HG03460 (cell line): ENCODE data around the gene VEGFA.
"Not testable (repeated sequence)": the region's sequence is repeated elsewhere in the genome, so short reads cannot be mapped to it uniquely, and the experiment has no call there.

Experiments
- ATAC-seq: cut with Tn5 transposase; IDR thresholded peaks from one replicate; pipeline ENCODE4 v1.9.1; 2021; ENCODE audit not compliant: unreplicated experiment

VEGFA gene

GRCh38 chr6:43801495-43802181, 31.6 kb downstream of the VEGFA start:
- ATAC-seq, result no peak

DNA sequence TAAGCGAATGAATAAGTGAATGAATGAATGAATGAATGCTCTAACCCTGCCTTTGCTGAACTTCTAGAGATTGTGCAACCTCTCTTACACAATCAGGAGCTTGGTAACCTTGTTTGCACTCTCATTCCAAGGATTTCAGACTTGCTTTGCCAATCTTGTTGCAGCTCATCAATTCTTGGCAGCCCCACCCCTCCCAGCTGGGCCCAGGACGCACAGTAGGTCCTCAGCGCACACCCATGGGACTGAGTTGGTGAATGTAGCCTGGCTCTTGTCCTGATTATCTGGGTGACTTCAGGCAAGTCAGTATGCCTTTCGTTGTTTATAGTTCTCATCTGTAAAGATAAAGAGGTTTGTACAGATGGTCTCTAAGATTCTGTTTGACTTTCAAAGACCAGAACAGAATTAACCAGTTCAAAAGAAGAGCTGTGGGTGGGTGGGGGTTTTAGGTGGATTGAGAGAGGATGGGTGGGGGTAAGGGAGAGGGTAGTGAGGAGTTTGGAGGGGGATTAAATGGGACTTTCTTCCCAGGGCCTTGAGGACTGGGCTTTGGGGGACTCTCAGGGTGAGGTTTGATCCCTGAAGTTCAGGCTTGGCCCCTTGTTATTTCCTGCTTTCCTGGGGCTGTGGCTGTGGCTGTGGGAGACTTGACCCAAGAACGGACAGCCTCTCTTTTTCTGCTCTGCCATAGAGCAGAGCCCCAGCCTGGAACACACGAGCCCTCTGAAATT, 33.2 kb downstream of the VEGFA start:
- no peak for ATAC-seq

DNA sequence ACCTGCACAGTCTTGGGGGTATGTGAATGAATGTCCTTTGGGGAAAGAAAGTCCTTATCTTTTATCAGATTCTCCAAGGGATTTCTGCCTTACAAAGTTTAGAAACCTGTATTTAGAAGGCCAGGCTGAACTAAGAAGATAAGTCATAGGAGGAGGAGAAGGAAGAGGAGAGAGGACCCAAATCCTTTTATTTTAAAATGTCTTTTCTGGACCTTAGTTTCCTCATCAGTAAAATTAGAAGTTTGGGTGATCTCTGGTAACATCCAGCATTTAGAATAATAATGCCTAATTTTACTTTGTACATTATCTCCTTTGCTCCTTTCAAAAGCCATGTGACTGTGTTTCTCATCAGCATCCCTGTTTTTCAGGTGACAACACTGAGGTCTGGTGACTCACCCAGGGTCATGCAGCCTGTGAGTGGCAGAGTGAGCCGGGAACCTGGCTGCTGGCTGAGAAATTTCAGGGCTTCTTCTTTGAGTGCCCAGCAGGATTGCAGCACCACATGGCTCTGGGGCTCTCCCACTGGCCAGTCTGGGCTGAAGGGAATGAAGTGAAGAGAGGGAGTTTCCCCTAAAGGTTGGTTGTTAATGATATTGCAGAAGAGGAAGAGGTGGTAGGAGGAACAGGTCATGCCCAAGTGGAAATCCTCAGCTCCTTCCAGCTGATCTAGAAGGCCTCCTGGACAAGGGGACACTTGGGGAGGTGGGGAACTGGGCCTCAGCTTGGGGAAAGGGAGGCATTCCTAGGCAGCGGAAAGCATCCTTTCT, 34.0 kb downstream of the VEGFA start:
- no peak for ATAC-seq

GRCh38 chr6:43804550-43805223, 34.7 kb downstream of the VEGFA start:
- no peak for ATAC-seq

DNA sequence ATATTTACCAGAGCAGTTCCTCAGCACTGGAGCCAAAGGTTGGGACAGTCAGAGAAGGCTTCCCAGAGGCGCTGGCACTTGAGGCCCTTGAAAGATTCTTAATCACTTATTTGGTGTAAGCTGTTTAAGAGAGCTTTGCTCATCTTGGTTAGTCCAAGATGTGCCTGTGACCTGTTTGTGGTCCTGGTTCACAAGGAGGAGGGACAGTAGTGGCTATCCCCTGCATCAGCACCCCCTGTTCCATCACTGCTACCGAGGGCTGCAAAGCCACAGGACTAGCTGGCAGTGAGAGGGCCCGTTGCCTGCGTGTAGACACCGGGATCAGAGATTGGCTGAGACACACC, 35.7 kb downstream of the VEGFA start:
- no peak for ATAC-seq

- ATAC-seq, result no peak
These were observed 36.2 kb downstream of the VEGFA start for GRCh38 chr6:43806043-43806757.

DNA sequence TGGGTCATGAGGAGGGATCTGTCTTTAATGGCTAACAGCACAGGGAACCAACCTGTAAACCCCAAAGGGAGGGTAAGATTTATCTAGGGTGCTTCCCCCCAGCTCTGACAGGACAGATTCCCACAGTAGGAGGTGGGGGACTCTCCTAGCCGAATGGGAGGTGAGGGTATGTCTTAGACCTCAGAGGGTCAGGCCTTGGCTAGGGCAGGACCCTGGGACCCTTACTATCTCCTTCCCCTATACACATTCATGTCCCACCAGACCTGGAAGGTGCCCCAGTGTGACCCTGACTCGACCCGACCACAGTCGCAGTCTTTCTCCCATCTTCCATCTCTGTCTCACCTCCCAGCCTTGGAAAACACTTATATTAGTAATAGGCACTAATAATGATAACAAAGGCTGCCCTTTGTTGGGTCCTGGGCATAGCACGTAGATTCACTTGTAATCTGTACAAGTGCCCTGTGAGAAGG, 36.8 kb downstream of the VEGFA start:
- ATAC-seq, result no peak

- ATAC-seq, result no peak
These were observed 37.4 kb downstream of the VEGFA start for GRCh38 chr6:43807228-43808061.

DNA sequence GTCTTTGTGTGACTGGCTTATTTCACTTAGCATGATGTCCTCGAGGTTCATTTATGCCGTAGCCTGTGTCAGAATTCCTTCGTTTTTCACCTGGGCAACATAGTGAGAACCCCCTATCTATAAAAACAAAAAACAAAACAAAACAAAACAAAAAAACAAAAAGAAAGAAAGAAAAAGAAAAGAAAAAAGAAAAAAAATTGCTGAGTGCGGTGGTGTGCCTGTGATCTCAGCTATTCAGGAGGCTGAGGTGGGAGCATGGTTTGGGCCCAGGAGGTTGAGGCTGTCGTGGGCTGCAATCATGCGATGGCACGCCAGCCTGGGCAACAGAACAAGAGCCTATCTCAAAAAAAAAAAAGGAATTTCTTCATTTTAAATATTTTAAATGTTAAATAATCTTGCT, 38.4 kb downstream of the VEGFA start:
- no peak for ATAC-seq

DNA sequence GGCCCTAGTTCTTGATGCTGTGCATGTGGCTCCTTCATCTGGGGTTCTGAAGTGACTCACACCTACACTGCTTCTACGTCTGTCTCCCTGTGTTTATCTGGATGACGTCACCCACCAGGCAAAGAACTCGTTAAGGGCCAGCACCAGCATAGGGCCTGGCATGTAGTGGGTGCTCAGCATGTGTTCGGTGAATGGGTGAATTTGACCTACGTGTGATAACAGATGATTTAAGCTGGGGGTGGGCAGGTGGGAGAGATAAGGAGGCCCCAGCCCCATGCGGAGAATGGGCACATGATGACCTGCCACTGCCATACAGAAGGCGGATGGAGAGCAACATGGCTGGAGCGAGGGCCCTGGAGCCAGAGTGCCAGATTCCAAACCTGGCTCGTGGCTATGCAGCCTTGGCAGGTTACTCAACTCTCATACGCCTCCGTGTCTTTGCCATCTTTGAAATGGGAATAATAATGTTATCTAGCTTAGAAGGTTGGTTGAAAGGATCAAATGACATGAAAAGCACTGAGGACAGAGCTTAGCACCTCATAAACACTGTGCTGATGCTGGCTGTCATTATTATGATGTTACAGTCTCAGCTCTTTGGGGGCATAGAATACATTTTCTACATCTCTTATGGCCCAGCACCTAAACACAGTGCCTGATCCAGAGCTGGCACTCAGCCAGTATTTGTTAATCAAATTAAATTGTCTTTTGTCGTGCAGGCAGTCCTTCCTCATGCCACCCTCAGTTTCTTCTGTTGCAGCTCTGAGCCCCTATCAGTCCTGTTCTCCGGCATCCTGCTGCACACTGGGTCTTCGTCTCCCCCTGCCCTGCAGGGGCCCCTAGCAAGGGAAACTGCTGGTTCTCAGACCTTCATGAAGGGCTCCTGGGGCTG, 39.6 kb downstream of the VEGFA start:
- no peak for ATAC-seq

DNA sequence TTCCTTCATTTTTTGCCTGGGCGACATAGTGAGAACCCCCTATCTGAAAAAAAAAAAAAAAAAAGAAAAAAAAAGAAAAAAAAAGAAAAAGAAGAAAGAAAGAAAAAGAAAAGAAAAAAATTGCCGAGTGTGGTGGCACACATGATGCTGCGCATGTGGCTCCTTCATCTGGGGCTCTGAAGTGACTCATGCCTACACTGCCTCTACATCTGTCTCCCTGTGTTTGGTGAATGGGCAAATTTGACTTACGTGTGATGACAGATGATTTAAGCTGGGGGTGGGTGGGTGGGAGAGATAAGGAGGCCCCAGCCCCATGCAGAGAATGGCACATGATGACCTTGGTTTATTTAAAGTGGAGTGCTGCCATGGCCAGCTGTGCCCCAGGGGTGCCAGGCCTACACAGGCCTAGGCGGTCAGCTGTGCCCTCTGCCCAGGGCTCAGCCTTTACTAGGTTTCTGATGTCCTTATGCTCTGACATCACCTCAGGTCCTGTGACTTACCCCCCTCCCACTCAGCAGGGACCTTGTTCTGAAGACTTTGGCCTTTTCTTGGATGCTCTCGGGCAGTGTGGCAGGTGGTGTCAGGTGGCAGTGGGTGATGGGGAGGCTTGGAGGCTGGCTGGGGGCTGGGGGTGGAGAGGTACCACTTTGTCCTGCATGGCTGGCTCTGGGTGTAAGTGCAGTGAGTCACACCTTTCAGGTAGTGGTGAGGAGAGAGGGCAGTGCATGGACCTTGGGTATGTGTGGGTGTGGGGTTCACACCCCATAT, 41.1 kb downstream of the VEGFA start:
- ATAC-seq, result no peak

GRCh38 chr6:43811733-43812099, 41.7 kb downstream of the VEGFA start:
- no peak for ATAC-seq

- no peak for ATAC-seq
These were observed 43.0 kb downstream of the VEGFA start for GRCh38 chr6:43812850-43813578.

DNA sequence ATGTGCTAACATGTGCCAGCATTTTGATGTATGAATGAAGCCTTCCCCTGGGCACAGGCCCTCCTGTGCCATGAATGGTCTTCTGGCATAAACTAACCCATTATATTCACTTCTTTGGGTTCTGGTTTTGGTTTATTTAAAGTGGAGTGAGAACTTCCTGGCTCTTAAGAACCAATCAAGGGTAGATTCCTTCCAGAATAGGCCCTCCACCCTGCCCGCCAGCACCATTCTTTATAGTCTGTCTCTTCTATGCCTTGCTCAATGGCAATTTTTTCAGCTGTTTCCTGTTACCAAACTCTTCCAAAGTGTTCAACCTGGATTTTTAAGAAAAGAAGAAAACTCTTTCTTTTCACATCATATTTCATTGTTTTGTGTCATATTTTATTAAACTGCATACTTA, 44.1 kb downstream of the VEGFA start:
- ATAC-seq, result no peak

DNA sequence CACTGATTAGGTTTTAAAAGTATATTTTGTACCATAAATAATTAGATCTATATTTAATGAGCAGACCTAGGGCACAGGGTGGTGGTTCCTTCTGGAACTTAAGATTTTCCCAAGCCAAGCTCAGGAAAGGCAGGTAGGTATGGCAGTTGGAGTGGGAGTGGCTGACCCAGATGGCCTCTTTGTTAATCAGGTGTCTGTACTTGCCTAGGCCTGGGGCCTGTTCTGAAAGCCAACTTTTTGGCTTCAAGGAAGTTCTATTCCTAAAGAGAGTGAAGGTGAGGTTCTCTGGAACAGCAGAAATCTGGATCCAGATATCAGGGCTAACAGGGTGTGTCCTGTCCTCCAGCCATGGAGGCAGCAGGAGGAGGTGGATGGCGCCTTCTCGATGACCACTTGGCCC, 44.9 kb downstream of the VEGFA start:
- no peak for ATAC-seq

DNA sequence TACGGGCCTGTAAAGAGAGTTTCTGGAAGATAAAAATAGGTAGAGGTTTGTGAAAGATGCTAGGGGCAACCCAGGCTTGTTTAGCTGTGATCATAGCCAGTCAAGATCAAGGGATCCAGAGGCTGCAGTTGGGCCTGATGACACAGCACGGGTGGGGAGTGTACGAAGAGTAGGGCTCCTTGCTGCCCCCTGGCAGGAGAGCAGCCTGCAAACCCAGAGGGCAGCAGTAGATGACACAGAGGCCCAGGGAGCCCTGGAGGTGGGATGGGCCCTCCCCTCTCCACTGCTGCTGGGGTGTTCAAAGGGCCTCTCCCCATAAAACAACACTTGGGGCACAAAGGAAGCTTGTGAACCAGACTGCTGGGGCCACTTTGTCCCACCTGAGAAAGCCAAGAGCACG, 47.2 kb downstream of the VEGFA start:
- ATAC-seq, result no peak

DNA sequence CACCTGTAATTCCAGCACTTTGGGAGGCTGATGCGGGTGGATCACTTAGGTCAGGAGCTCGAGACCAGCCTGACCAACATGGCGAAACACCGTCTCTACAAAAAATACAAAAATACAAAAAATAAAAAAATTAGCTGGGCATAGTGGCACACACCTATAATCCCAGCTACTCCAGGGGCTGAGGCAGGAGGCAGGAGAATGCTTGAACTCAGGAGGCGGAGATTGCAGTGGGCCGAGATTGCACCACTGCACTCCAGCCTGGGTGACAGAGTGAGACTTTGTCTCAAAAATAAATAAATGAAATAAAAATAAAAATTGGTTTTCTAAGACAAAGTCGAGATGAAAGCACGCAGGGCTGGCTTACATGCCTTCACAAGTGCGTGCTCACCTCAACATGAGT, 49.0 kb downstream of the VEGFA start:
- ATAC-seq, result not testable (repeated sequence)

DNA sequence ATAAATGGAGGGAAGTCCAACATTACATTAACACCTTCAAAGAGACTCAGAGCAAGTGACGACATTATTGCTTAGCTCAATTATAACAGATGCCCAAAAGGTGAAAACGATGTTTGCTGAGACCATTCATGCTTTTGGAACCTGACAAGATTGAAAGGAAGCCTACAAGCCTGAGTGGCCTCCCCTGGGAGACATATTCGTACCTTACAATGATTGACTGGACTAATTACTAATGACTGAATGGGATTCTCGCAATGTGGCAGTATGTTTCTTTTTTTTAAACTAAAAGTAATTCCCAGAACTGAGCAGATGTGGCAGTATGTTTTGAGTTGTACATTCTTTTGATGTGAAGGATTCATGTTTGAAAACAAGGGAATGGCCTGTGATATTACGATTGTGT, 49.9 kb downstream of the VEGFA start:
- no peak for ATAC-seq
